RPMI7951 (cell line): ENCODE measurements around the gene OPHN1. TPM values are rescaled to one million over a fixed set of nuclear protein-coding genes. Genes with fewer than 3 reads are reported as not detected.

Source experiments
- DNase-seq: peaks from one replicate; pipeline ENCODE4 v3.0.0-alpha.2; 2012; ENCODE audit warnings: low read depth
- total RNA-seq: library from RNA; depleted of rRNA; stranded (reverse); fragments of >200 nt; shearing (Covaris generic); gene quantifications from 2 replicates; pipeline ENCODE4 v1.2.3, GENCODE V29; 2014

Gene OPHN1
- total RNA-seq, 1 experiment from 2014 or later, result 6.0 TPM

DNA sequence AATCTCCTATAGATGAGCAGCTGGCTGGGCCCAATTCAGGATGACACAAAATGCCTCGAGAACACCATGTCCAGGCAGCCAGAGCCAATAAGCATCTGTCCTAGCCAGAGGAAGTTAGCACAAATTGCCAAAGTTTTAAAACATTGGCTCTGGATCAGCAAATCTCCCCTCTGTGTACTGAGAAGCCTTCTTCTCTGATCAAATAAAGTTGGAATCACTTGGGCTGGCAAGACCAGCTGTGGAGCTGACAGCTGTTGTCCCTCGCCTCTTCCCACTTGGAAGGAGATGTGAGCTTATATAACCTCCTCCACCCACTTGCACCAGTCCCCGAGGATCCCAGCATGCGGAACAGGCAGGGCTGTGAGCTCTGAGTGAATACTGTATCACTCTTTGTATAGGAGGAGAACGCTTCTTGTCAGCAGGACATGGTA lies 183.9 kb downstream of the OPHN1 start:
- DNase-seq, result no peak

- DNase-seq, result peak; percentile 2
These were observed 194.7 kb downstream of the OPHN1 start for GRCh38 chrX:68238568-68238967.

DNA sequence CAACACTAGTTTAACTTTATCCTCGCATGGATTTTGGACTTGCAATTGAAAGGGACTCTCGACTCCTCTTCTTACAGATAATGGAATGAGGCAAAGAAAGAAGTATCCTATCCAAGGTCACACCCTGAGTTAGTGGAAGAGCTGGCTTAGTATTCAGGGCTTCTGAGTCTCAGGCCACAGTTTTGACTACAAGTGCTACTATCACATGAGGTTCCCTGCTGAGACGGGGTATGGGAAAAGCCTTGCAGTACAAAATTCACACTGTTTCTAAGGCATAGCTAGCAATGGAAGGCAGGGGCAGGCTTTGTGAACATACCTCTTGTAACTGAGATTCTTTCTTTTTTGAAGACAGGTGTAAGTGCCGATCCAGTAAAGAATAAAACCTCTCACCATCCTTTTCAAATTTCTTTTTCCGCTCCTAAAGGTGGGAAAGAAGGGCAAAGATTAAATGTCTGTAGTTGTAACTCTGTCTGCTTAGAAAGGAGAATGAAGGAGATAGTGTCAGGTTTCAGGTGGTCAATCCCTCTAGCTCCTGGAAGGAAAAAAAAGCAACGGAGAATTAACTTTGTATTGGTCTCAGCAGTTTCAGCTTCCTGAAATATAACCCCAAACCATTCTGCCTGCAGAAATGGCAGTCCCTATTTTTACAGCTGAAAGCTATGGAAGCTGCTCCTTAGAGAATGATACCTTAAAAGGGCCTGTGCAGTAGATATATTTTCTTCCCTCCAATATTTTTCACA lies 199.0 kb downstream of the OPHN1 start:
- DNase-seq, result no peak

- no peak for DNase-seq
These were observed 201.1 kb downstream of the OPHN1 start for GRCh38 chrX:68232206-68232605.

GRCh38 chrX:68209008-68209407 lies 224.3 kb downstream of the OPHN1 start:
- DNase-seq, result no peak

GRCh38 chrX:68204521-68205038 lies 228.7 kb downstream of the OPHN1 start:
- DNase-seq, result no peak

DNA sequence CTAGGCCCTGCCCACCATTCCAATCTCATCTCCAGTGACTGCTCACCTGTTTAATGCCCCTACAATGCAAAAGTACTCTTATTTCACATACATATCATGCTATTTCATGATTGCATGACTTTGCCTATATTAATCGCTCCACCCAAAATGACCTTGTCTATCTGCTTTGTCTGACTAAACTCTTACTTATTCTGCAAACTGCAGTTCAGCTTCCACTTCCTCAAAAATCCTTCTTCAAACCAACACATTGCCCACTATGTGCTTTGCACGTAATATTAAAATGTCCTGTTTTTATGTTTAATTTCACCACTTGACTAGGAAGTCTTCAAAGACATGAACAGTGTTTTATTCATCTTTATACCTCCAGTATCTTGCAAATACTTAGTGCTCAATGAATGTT lies 229.6 kb downstream of the OPHN1 start:
- no peak for DNase-seq

DNA sequence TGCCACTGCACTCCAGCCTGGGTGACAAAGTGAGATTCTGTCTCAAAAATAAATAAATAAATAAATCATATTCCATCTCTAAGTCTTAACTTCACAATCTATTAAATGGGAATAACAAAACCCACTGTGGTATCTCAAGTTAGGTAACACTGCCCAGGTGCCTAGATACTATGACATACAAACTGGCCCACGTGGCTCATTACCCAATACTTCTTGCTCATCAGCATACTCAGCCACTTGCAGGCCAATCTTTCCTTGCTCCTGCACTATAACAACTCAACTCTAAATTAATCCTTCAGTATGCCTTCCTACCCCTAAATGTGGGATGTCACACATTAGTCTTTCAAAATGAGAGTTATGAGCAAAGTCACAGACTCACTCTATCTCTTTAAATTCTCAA lies 230.1 kb downstream of the OPHN1 start:
- no peak for DNase-seq

DNA sequence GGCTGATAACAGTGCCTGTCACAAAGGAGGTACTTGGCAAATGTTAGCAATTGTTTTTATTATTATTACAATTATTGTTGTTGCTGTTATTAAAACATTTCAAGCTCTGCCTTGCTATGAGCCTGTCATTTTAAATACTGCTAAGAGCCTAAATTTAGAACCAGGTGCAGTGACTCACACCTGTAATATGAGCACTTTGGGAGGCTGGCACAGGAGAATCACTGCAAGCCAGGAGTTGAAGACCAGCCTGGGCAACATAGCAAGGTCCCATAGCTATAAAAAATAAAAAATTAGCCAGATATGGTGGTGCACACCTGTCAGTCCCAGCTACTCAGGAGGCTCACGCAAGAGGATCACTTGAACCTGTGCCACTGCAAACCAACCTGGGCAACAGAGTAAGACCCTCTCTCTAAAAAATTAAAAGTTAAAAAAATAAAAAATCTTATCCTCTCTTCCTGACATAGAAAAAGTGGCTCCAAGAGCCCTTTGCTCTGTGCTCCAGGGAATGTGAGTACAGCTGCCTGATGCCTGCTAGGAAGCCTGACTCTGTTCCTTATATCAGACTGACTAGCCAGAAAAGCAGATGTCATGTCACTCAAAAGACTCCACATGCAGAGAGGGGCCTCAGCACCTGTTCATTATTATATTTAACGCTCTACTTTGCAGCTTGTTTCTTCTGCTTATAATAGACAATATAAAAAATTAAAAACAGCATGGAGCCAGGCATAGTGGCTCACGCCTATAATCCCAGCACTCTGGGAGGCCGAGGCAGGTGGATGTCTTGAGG lies 234.0 kb downstream of the OPHN1 start:
- no peak for DNase-seq

- peak; percentile 47 for DNase-seq
These were observed 236.1 kb downstream of the OPHN1 start for GRCh38 chrX:68196939-68197791.

- DNase-seq, result no peak
These were observed 237.7 kb downstream of the OPHN1 start for GRCh38 chrX:68195561-68195960.

DNA sequence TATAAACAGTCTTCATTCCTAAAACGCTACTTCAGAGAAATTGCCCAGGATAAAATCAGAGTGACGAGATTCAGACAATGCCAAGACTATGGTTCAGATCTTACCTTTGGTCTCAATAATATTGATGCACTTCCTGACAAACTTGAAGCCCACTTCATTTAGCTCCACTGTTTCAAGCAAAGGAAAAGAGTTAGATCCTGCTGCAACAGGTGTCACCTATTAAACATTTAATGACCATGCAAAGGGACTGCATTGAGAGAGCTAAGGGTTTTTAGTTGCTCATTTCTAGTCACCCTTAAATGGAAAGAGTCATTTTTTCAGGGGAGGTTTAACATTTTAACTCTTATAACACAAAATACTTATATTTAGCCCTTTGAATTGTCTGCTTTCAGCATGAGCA lies 239.5 kb downstream of the OPHN1 start:
- no peak for DNase-seq

GRCh38 chrX:68193234-68193633 lies 240.1 kb downstream of the OPHN1 start:
- no peak for DNase-seq

DNA sequence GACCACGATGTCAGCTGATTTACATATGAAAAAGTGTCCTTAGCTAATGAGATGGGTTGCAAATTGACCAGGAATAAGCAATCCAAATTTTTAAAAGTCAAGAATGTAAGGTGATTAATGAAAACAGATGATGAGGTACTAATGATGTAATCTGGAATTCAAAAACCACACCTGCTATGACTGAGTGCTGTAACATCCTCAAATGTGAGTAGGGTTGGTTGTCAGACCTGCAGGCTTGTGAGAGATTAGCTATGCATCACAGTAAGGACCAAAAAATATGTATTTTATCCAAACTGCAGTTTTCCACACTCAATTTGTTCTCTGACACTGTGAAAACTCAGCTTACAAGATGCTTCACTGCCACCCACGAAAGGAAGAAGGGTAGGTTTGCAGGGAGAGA lies 242.5 kb downstream of the OPHN1 start:
- no peak for DNase-seq

GRCh38 chrX:68186552-68187262 lies 246.6 kb downstream of the OPHN1 start:
- peak; percentile 75 for DNase-seq

DNA sequence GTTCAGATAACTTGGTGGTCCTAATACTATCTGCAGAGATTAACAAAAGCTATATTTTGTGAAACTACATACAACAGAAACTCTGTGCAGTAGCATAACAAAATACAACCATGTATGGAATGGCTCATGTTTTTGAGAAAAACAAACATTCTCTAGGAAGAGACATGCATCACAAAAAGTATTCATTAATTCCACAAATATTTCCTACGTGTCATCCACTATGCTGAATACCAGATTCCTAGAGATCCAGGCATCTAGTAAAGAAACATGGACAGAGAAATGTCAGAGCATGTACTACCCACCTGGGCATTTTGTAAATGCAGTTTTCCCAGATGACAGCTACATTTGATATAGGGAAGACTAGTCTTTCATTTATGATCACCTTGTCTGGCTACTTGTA lies 248.1 kb downstream of the OPHN1 start:
- no peak for DNase-seq

- peak; percentile 42 for DNase-seq
These were observed 249.6 kb downstream of the OPHN1 start for GRCh38 chrX:68183612-68184214.

DNA sequence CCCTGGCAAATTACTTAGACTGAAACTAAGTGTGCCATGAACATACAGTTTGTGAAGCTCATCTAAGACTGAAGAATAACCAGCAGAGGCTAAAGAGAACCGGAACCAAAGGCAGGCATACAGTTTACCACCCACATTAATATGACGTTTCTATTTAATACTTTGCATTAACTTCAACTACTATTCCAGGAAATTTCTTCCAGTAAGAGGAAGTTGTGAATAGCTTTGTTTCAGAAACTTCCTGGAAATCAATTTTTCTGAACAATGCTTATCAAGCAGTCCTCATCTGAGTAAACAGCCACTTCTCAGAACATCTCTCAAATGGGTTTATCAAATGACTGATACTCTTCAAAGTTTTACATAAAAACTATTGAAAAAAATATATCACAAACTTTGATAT lies 252.7 kb downstream of the OPHN1 start:
- DNase-seq, result no peak

- no peak for DNase-seq
These were observed 253.9 kb downstream of the OPHN1 start for GRCh38 chrX:68179355-68179754.

GRCh38 chrX:68177542-68177941 lies 255.8 kb downstream of the OPHN1 start:
- peak; percentile 53 for DNase-seq

DNA sequence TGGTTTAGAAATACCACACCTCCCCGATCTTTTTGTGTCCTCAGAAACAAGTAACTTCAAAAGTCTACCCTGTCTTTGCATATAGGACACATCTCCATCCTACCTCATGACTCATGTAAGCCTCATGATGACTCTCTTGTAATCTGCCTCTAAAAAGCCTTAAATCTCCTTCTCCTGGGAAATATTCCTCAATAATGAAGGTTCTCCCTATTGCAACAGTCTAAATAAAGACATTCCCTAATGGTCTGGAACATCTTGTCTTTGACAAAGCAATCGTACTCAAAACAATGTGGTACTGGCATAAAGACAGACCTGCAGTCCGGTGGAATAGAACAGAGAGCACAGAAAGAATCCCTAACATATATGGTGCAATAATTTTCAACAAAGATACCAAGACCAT lies 257.7 kb downstream of the OPHN1 start:
- DNase-seq, result peak; percentile 24
